T47D (cell line): ENCODE results near the gene PERCC1.

Experiments
- DNase-seq, 2 experiments: peaks; one replicate each; pipeline versions ENCODE4 v3.0.0 to v3.0.0-alpha.2; 2011 to 2012; ENCODE audit warnings: low read depth in 1 of 2, low spot score in 1 of 2
- JUND ChIP-seq: IDR thresholded peaks from 2 replicates; pipeline ENCODE4 v1.6.1; 2012; ENCODE audit warnings: low read depth
- in situ Hi-C: cut with HindIII; loops from 2 replicates; pipeline ENCODE4 v1.10.0; 2016; ENCODE audit warnings: low sequenced_read_pairs, low pct_unique_long_range_greater_than_20kb

Gene PERCC1

GRCh38 chr16:1430759-1431496 lies at the start of gene PERCC1:
Gene PERCC1 (plus strand): TSS chr16:1431078. CDS start chr16:1432594, 1,516 bp downstream.
- no peak for TF ChIP-seq JUND
- peak; percentile 90 to 93 for DNase-seq
- in situ Hi-C loops = no loop called here

GRCh38 chr16:1381612-1382406 lies 49.1 kb upstream of the PERCC1 start:
- in situ Hi-C loops = no loop called here
- no peak for DNase-seq
- TF ChIP-seq JUND = no peak

- in situ Hi-C loops = no loop called here
- no peak for TF ChIP-seq JUND
- no peak for DNase-seq
Observed at GRCh38 chr16:1383556-1383955, 47.3 kb upstream of the PERCC1 start.

GRCh38 chr16:1385232-1385631 lies 45.6 kb upstream of the PERCC1 start:
- TF ChIP-seq JUND = no peak
- DNase-seq = no peak
- in situ Hi-C loops = no loop called here

GRCh38 chr16:1387331-1387730 lies 43.5 kb upstream of the PERCC1 start:
- no peak for DNase-seq
- in situ Hi-C loops = no loop called here

GRCh38 chr16:1389762-1390161 lies 41.1 kb upstream of the PERCC1 start:
- no peak for TF ChIP-seq JUND
- in situ Hi-C loops = no loop called here
- no peak for DNase-seq

More at GRCh38 chr16:1387331-1387730, 43.5 kb upstream of the PERCC1 start:
- TF ChIP-seq JUND = no peak

GRCh38 chr16:1390239-1390779 lies 40.6 kb upstream of the PERCC1 start:
- TF ChIP-seq JUND = no peak
- DNase-seq = no peak
- in situ Hi-C loops = no loop called here

- DNase-seq = no peak
- no peak for TF ChIP-seq JUND
- in situ Hi-C loops = no loop called here
Observed at GRCh38 chr16:1392826-1393225, 38.1 kb upstream of the PERCC1 start.

- TF ChIP-seq JUND = no peak
- in situ Hi-C loops = no loop called here
- no peak for DNase-seq
Observed at GRCh38 chr16:1393613-1394176, 37.2 kb upstream of the PERCC1 start.

- no peak for DNase-seq
- no peak for TF ChIP-seq JUND
- in situ Hi-C loops = no loop called here
Observed at GRCh38 chr16:1394367-1394951, 36.4 kb upstream of the PERCC1 start.

- in situ Hi-C loops = no loop called here
- TF ChIP-seq JUND = no peak
- DNase-seq = no peak
Observed at GRCh38 chr16:1395444-1396031, 35.3 kb upstream of the PERCC1 start.

- no peak for DNase-seq
- in situ Hi-C loops = no loop called here
- TF ChIP-seq JUND = no peak
Observed at GRCh38 chr16:1397779-1398178, 33.1 kb upstream of the PERCC1 start.

GRCh38 chr16:1398351-1398750 lies 32.5 kb upstream of the PERCC1 start:
- in situ Hi-C loops = no loop called here
- no peak for TF ChIP-seq JUND
- no peak for DNase-seq
